DOHH2 (cell line): ENCODE measurements around the gene FKBP5.

ENCODE experiments used
- EZH2phosphoT487 ChIP-seq: fragments of 200-600 bp; sonication (generic); IDR thresholded peaks from 2 replicates; pipeline ENCODE4 v1.6.1; 2017; ENCODE audit warnings: borderline replicate concordance, mild to moderate bottlenecking, antibody characterized with exemption, low read length, moderate library complexity, mixed read lengths
- TF ChIP-seq, protein P1 (sequence below): fragments of 200-600 bp; sonication (generic); IDR thresholded peaks from one replicate; pipeline ENCODE4 v1.5.1; 2014; ENCODE audit warnings: antibody characterized with exemption, mild to moderate bottlenecking, low read depth, low read length; ENCODE audit not compliant: poor library complexity, severe bottlenecking

DNA sequence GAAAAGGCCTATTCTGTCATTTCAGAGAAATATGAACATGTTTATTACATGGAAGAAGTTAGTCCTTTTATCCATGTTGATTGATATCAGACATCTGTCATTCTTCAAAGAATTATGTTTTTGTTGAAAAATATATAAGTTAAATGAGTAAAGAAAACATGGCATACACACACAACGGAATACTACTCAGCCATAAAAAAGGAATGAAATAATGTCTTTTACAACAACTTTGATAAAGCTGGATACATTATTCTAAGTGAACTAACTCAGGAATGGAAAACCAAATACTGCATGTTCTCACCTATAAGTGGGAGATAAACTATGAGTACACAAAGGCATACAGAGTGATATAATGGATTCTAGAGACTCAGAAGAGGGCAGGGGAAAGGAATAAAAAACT lies 9.3 kb downstream of the FKBP5 start:
- TF ChIP-seq, protein P1, sequence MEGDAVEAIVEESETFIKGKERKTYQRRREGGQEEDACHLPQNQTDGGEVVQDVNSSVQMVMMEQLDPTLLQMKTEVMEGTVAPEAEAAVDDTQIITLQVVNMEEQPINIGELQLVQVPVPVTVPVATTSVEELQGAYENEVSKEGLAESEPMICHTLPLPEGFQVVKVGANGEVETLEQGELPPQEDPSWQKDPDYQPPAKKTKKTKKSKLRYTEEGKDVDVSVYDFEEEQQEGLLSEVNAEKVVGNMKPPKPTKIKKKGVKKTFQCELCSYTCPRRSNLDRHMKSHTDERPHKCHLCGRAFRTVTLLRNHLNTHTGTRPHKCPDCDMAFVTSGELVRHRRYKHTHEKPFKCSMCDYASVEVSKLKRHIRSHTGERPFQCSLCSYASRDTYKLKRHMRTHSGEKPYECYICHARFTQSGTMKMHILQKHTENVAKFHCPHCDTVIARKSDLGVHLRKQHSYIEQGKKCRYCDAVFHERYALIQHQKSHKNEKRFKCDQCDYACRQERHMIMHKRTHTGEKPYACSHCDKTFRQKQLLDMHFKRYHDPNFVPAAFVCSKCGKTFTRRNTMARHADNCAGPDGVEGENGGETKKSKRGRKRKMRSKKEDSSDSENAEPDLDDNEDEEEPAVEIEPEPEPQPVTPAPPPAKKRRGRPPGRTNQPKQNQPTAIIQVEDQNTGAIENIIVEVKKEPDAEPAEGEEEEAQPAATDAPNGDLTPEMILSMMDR: no peak
- no peak for TF ChIP-seq EZH2phosphoT487
